K562 (cell line): ENCODE results near the gene MYL3.

ENCODE experiments used
- CC2D1A ChIP-seq: fragments of 450-650 bp; IDR thresholded peaks from 2 replicates; pipeline ENCODE4 v1.6.1; 2017; ENCODE audit warnings: mild to moderate bottlenecking
- ESRRA ChIP-seq: fragments of 450-650 bp; IDR thresholded peaks from 2 replicates; pipeline ENCODE4 v1.6.1; 2014; ENCODE audit warnings: low read depth, mild to moderate bottlenecking, moderate library complexity, borderline replicate concordance
- ZFP30 ChIP-seq: fragments of 250-450 bp; sonication (Bioruptor Pico); IDR thresholded peaks from 2 replicates; pipeline ENCODE4 v1.8.0; 2022; ENCODE audit warnings: moderate library complexity, mild to moderate bottlenecking, inconsistent platforms, borderline replicate concordance
- ZNF282 ChIP-seq: sonication (generic); formaldehyde crosslinking; IDR thresholded peaks from 2 replicates; pipeline ENCODE4 v1.8.1; 2023; ENCODE audit warnings: missing genetic modification reagents
- TF ChIP-seq, protein P1 (sequence below): fragments of 450-650 bp; formaldehyde crosslinking; IDR thresholded peaks from 2 replicates; pipeline ENCODE4 v1.4.0; 2020; ENCODE audit warnings: mild to moderate bottlenecking, mixed read lengths

DNA sequence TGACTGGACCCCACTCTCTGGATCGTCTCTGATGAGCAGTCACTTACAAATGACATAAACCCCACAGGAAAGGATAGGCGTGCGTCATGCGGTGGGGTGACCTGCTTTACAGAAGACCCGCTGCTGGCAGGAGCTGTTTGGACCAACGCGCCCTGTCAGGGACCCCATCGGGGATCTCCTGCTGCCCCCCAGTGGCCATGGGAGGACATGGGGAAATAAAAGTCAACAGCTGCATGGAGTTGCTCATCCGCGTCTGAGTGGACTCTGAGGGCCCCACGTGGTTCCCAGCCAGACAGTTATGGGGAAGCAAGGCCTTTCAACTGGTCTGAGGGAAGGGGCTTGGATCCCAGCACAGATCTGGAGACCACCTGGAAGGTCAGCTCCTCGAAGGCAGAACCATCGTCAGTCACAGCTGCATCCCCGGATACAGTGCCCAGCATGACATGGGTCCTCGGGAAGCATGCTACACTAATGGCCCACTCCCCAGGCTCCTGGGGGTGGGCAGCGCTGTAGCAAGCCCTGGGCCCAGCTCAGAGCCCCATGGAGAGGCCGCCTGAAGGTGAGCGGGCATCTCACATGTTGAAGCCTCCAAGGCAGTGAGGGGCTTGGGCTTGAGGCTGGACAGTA is 46.4 kb upstream of the MYL3 start:
- TF ChIP-seq, protein P1, sequence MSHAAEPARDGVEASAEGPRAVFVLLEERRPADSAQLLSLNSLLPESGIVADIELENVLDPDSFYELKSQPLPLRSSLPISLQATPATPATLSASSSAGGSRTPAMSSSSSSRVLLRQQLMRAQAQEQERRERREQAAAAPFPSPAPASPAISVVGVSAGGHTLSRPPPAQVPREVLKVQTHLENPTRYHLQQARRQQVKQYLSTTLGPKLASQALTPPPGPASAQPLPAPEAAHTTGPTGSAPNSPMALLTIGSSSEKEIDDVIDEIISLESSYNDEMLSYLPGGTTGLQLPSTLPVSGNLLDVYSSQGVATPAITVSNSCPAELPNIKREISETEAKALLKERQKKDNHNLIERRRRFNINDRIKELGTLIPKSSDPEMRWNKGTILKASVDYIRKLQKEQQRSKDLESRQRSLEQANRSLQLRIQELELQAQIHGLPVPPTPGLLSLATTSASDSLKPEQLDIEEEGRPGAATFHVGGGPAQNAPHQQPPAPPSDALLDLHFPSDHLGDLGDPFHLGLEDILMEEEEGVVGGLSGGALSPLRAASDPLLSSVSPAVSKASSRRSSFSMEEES = no peak
- TF ChIP-seq ZNF282 (CRISPR knock-in tag) = no peak
- no peak; the same call in 1 of the 2 replicates for TF ChIP-seq ESRRA
- TF ChIP-seq ZFP30 (CRISPR knock-in tag) = no peak
- peak; percentile 74 for TF ChIP-seq CC2D1A
